Liver (tissue), 9 donors: ENCODE measurements around the gene PPP1R36. TPM values are rescaled to one million over a fixed set of nuclear protein-coding genes. Genes with fewer than 3 reads are reported as not detected.
"Not testable (repeated sequence)": the region's sequence is repeated elsewhere in the genome, so short reads cannot be mapped to it uniquely, and the experiment has no call there.

Source experiments
- DNase-seq: peaks from one replicate; pipeline ENCODE4 v3.0.0-alpha.2; 2017; ENCODE audit warnings: low spot score
- H3K27ac ChIP-seq, 2 donors: one replicate each; pipeline ENCODE4 v1.7.0; 2013; ENCODE audit warnings: inconsistent platforms in 2 of 2, low read length in 2 of 2, control low read depth in 1 of 2, low read depth in 1 of 2, mild to moderate bottlenecking in 1 of 2
- H3K27me3 ChIP-seq, 4 donors: one replicate each; pipeline versions ENCODE4 v1.6.1 to v1.7.0; 2013; ENCODE audit warnings: low read length in 3 of 4, inconsistent platforms in 1 of 4, mild to moderate bottlenecking in 1 of 4, moderate library complexity in 1 of 4; ENCODE audit not compliant: control insufficient read depth in 4 of 4, insufficient read depth in 4 of 4
- H3K36me3 ChIP-seq, 4 donors: one replicate each; pipeline versions ENCODE4 v1.6.1 to v1.7.0; 2013; ENCODE audit warnings: low read length in 3 of 4, mild to moderate bottlenecking in 3 of 4, low read depth in 1 of 4, moderate library complexity in 1 of 4; ENCODE audit not compliant: control insufficient read depth in 4 of 4, insufficient read depth in 3 of 4
- H3K4me1 ChIP-seq, 4 donors: one replicate each; pipeline versions ENCODE4 v1.6.1 to v1.7.0; 2013; ENCODE audit warnings: low read length in 3 of 4, mild to moderate bottlenecking in 3 of 4, moderate library complexity in 1 of 4; ENCODE audit not compliant: control insufficient read depth in 4 of 4, insufficient read depth in 4 of 4
- H3K4me3 ChIP-seq, 3 donors: one replicate each; pipeline versions ENCODE4 v1.6.1 to v1.7.0; 2013; ENCODE audit warnings: low read length in 3 of 3, control low read depth in 1 of 3, low read depth in 1 of 3, mild to moderate bottlenecking in 1 of 3
- H3K9ac ChIP-seq, 2 donors: one replicate each; pipeline ENCODE4 v1.7.0; 2013; ENCODE audit warnings: low read length in 2 of 2, mild to moderate bottlenecking in 2 of 2, moderate library complexity in 2 of 2, control low read depth in 1 of 2, low read depth in 1 of 2
- H3K9me3 ChIP-seq, 4 donors: one replicate each; pipeline versions ENCODE4 v1.6.1 to v1.7.0; 2013; ENCODE audit warnings: low read length in 3 of 4; ENCODE audit not compliant: control insufficient read depth in 4 of 4
- EGR1 ChIP-seq, 2 donors: IDR thresholded peaks; 2 replicates each; pipeline ENCODE4 v1.6.1; 2016 to 2018; ENCODE audit warnings: antibody characterized with exemption in 2 of 2, low read depth in 2 of 2
- HNF4A ChIP-seq, 2 donors: conservative IDR thresholded peaks; 2 replicates each; pipeline ENCODE4 v1.6.1; 2016; ENCODE audit warnings: antibody characterized with exemption in 2 of 2, mild to moderate bottlenecking in 2 of 2
- HNF4G ChIP-seq: IDR thresholded peaks from 2 replicates; pipeline ENCODE4 v1.6.1; 2016; ENCODE audit warnings: antibody characterized with exemption
- JUND ChIP-seq, 2 donors: IDR thresholded peaks; 2 replicates each; pipeline ENCODE4 v1.6.1; 2016; ENCODE audit warnings: antibody characterized with exemption in 2 of 2
- MAX ChIP-seq: IDR thresholded peaks from 2 replicates; pipeline ENCODE4 v1.6.1; 2016; ENCODE audit warnings: antibody characterized with exemption
- NR2F2 ChIP-seq: IDR thresholded peaks from 2 replicates; pipeline ENCODE4 v1.6.1; 2016; ENCODE audit warnings: antibody characterized with exemption
- RAD21 ChIP-seq, 2 donors: IDR thresholded peaks; 2 replicates each; pipeline ENCODE4 v1.6.1; 2016; ENCODE audit warnings: antibody characterized with exemption in 2 of 2, mild to moderate bottlenecking in 2 of 2
- RXRA ChIP-seq, 2 donors: IDR thresholded peaks; 2 replicates each; pipeline ENCODE4 v1.6.1; 2017 to 2018; ENCODE audit warnings: antibody characterized with exemption in 2 of 2, mild to moderate bottlenecking in 1 of 2
- SP1 ChIP-seq: IDR thresholded peaks from 2 replicates; pipeline ENCODE4 v1.6.1; 2018; ENCODE audit warnings: antibody characterized with exemption, mild to moderate bottlenecking
- WGBS: extraction: QIAGEN DNeasy Blood & Tissue Kit; methylation state at CpG from one replicate; pipeline ENCODE4 v1.1.7; 2013; 5-methylcytosine and 5-hydroxymethylcytosine counted together
- polyA plus RNA-seq, 2 donors: library from polyadenylated mRNA; stranded (reverse) in 1 of 2; unstranded in 1 of 2; fragments of 200-250 nt in 1 of 2; fragments of >200 nt in 1 of 2; fragmentation: Nextera tagmentation in 1 of 2; extraction: Ambion mirVana in 1 of 2; gene quantifications; one replicate each; pipeline versions ENCODE4 v1.2.1 to v1.2.3, GENCODE V29; 2013 to 2015
- total RNA-seq, 2 donors: library from RNA; depleted of rRNA; stranded (reverse); fragments of >200 nt; gene quantifications; one replicate each; pipeline ENCODE4 v1.2.3, GENCODE V29; 2014
- TF ChIP-seq, protein P1 (sequence below): IDR thresholded peaks from 2 replicates; pipeline ENCODE4 v1.6.1; 2016; ENCODE audit warnings: antibody characterized with exemption
- TF ChIP-seq, protein P2 (sequence below): fragments of 150-350 bp; IDR thresholded peaks from 2 replicates; pipeline ENCODE4 v1.5.1; 2017; ENCODE audit warnings: improper control_type of control experiment, low read depth, low read length; ENCODE audit not compliant: missing input control
- donor health status: healthy.
- donor health status: healthy.
- donor health status: healthy.
- donor health status: healthy.
- donor health status: healthy.

The PPP1R36 gene
- total and polyA plus RNA-seq, 4 donors = 0.08 to 0.09 (median 0.08) TPM; not detected in 1

DNA sequence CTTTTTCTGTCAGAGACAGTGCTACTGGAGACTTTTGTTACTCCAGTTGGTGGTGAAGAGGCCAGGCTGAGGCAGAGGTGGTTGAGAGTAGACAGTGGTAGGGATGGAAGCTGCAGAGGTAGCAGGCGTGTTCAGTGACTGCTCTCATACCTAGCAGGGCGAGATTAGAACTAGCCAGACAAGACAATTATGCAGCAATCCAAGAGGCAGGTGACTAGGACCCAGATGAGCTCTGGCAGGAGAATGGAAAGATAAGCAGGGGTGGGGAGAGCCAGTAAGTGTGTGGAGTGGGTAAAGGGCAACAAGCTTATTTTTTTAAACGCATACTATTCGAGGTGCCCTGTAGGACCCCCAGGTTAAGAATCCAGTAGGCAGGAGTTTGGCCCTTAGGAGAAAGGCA, 4.8 kb downstream of the PPP1R36 start:
- WGBS = 55% methylated on average over 4 of the region's 4 CpGs
- Histone ChIP-seq H3K27me3 (peaks cover 0 to 9% (median 2%) of the 10 kb centered on the region in 4 donors), H3K4me3 (no peak overlapping the region), H3K27ac (no peak overlapping the region), H3K36me3 (no peaks in the 10 kb centered on the region), H3K9ac (no peak overlapping the region), H3K9me3 (no peaks in the 10 kb centered on the region), H3K4me1 (peaks cover 0 to 8% (median 5%) of the 10 kb centered on the region in 4 donors)
- no peak for TF ChIP-seq JUND (IDR thresholded peaks at IDR 0.05)
- TF ChIP-seq NR2F2 = no peak
- TF ChIP-seq RAD21 (IDR thresholded peaks at IDR 0.05) = no peak
- TF ChIP-seq, protein P1, sequence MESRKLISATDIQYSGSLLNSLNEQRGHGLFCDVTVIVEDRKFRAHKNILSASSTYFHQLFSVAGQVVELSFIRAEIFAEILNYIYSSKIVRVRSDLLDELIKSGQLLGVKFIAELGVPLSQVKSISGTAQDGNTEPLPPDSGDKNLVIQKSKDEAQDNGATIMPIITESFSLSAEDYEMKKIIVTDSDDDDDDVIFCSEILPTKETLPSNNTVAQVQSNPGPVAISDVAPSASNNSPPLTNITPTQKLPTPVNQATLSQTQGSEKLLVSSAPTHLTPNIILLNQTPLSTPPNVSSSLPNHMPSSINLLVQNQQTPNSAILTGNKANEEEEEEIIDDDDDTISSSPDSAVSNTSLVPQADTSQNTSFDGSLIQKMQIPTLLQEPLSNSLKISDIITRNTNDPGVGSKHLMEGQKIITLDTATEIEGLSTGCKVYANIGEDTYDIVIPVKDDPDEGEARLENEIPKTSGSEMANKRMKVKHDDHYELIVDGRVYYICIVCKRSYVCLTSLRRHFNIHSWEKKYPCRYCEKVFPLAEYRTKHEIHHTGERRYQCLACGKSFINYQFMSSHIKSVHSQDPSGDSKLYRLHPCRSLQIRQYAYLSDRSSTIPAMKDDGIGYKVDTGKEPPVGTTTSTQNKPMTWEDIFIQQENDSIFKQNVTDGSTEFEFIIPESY = no peak
- TF ChIP-seq RXRA (IDR thresholded peaks at IDR 0.05) = no peak
- TF ChIP-seq, protein P2, sequence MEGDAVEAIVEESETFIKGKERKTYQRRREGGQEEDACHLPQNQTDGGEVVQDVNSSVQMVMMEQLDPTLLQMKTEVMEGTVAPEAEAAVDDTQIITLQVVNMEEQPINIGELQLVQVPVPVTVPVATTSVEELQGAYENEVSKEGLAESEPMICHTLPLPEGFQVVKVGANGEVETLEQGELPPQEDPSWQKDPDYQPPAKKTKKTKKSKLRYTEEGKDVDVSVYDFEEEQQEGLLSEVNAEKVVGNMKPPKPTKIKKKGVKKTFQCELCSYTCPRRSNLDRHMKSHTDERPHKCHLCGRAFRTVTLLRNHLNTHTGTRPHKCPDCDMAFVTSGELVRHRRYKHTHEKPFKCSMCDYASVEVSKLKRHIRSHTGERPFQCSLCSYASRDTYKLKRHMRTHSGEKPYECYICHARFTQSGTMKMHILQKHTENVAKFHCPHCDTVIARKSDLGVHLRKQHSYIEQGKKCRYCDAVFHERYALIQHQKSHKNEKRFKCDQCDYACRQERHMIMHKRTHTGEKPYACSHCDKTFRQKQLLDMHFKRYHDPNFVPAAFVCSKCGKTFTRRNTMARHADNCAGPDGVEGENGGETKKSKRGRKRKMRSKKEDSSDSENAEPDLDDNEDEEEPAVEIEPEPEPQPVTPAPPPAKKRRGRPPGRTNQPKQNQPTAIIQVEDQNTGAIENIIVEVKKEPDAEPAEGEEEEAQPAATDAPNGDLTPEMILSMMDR = no peak
- DNase-seq = no peak

DNA sequence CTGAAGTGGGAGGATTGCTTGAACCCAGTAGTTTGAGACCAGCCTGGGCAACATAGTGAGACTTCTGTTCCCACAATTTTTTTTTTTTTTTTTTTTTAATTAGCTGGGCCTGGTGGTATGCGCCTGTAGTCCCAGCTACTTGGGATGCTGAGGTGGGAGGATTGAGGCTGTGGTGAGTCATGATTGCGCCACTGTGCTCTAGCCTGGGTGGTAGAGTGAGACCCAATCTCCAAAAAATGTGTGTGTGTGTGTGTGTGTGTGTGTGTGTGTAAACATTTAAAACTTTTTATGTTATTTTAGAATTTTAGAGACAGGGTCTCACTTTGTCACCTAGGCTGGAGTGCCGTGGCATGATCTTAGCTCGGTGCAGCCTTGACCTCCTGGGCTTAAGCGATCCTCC, 6.8 kb downstream of the PPP1R36 start:
- TF ChIP-seq HNF4G (no peak), RAD21 (IDR thresholded peaks at IDR 0.05) (no peak), SP1 (no peak), EGR1 (IDR thresholded peaks at IDR 0.05; ENCODE audit: low read depth in 2 of 2) (no peak), NR2F2 (no peak), MAX (no peak), HNF4A (conservative IDR thresholded peaks at IDR 0.05) (no peak)
- TF ChIP-seq, protein P2 = no peak
- Histone ChIP-seq H3K27ac (no peak overlapping the region), H3K9ac (no peak overlapping the region), H3K36me3 (no peaks in the 10 kb centered on the region), H3K4me3 (no peak overlapping the region), H3K9me3 (no peaks in the 10 kb centered on the region), H3K4me1 (no peaks in the 10 kb centered on the region), H3K27me3 (peaks cover 0 to 4% (median 0%) of the 10 kb centered on the region in 4 donors)
- 98% methylated on average over 5 of the region's 5 CpGs for WGBS
- no peak for DNase-seq

DNA sequence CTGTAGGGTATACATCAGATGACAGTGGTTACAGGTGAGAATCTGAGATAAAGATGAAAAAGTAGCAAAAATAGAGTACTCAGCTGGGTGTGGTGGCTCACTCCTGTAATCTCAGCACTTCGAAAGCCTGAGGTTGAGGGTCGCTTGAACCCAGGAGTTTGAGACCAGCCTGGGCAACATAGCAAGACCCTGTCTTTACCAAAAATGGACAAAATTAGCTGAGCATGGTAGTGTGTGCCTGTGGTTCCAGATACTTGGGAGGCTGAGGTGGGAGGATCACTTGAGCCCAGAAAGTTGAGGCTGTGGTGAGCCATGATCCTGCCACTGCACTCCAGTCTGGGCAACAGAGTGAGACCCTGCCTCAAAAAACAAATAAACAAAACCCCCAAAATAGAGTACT, 8.5 kb downstream of the PPP1R36 start:
- 91% methylated on average over 2 of the region's 2 CpGs for WGBS

More for the DNA sequence above, 8.5 kb downstream of the PPP1R36 start:
- not testable (repeated sequence) for H3K9ac ChIP-seq, H3K27ac ChIP-seq, H3K9me3 ChIP-seq, H3K4me1 ChIP-seq, H3K27me3 ChIP-seq, DNase-seq, H3K4me3 ChIP-seq, H3K36me3 ChIP-seq
